NK-92 treated with Interleukin-12 subunit alpha and Interleukin-12 subunit beta, amount 100 ng/mL, for 24 hours (cell line): ENCODE results near the gene OPRL1.

ENCODE experiments used
- DNase-seq: peaks from one replicate; lab custom pipeline; 2025; lab: John Stamatoyannopoulos, UW

The OPRL1 gene

GRCh38 chr20:64056889-64057627 is 22.8 kb upstream of the OPRL1 start:
- DNase-seq = no peak

- peak; percentile 65 for DNase-seq
These were observed 22.0 kb upstream of the OPRL1 start for GRCh38 chr20:64057628-64058498.

GRCh38 chr20:64058536-64058935 is 21.3 kb upstream of the OPRL1 start:
- no peak for DNase-seq

- DNase-seq = no peak
These were observed 17.6 kb upstream of the OPRL1 start for GRCh38 chr20:64062276-64062595.

GRCh38 chr20:64062596-64063388 is 17.1 kb upstream of the OPRL1 start, which contains the start of gene TCEA2:
Gene TCEA2, plus strand, starts transcription at chr20:64063198. Its CDS starts 115 bp downstream, at chr20:64063313.
- peak; percentile 92 for DNase-seq

GRCh38 chr20:64063389-64064144 is 16.3 kb upstream of the OPRL1 start:
- no peak for DNase-seq

GRCh38 chr20:64064145-64064698 is 15.7 kb upstream of the OPRL1 start:
- no peak for DNase-seq

- DNase-seq = no peak
These were observed 14.6 kb upstream of the OPRL1 start for GRCh38 chr20:64065062-64065973.

GRCh38 chr20:64065974-64066343 is 13.9 kb upstream of the OPRL1 start:
- peak; percentile 84 for DNase-seq

- DNase-seq = no peak
These were observed 12.8 kb upstream of the OPRL1 start for GRCh38 chr20:64067005-64067632.

- no peak for DNase-seq
These were observed 12.1 kb upstream of the OPRL1 start for GRCh38 chr20:64067733-64068307.

GRCh38 chr20:64068386-64069208 is 11.3 kb upstream of the OPRL1 start:
- no peak for DNase-seq

- no peak for DNase-seq
These were observed 10.7 kb upstream of the OPRL1 start for GRCh38 chr20:64069209-64069613.

- DNase-seq = no peak
These were observed 10.2 kb upstream of the OPRL1 start for GRCh38 chr20:64069614-64070243.

- DNase-seq = no peak
These were observed 9.5 kb upstream of the OPRL1 start for GRCh38 chr20:64070244-64070993.

- no peak for DNase-seq
These were observed 8.2 kb upstream of the OPRL1 start for GRCh38 chr20:64071341-64072332.
